HUES6 (cell line): ENCODE data around the gene GAS2L3.
A peak's percentile ranks its signal among the peaks of the same experiment; 100 is the strongest.
"Not testable (repeated sequence)": the region's sequence is repeated elsewhere in the genome, so short reads cannot be mapped to it uniquely, and the experiment has no call there.

Source experiments
- H3K27ac ChIP-seq: 2 replicates; pipeline ENCODE4 v1.7.0; 2013; ENCODE audit warnings: low read depth, mild to moderate bottlenecking, low read length, inconsistent platforms
- H3K27me3 ChIP-seq: 2 replicates; pipeline ENCODE4 v1.6.1; 2013; ENCODE audit warnings: low read length; ENCODE audit not compliant: control insufficient read depth, insufficient read depth
- H3K36me3 ChIP-seq: 2 replicates; pipeline ENCODE4 v1.6.1; 2013; ENCODE audit warnings: low read length; ENCODE audit not compliant: control insufficient read depth, insufficient read depth
- H3K4me1 ChIP-seq: 2 replicates; pipeline ENCODE4 v1.6.1; 2013; ENCODE audit warnings: low read length; ENCODE audit not compliant: control insufficient read depth, insufficient read depth
- H3K4me3 ChIP-seq: 2 replicates; pipeline ENCODE4 v1.5.1; 2013; ENCODE audit warnings: low read depth, low read length
- H3K9ac ChIP-seq: one replicate; pipeline ENCODE4 v1.6.1; 2013; ENCODE audit warnings: mild to moderate bottlenecking, low read length
- H3K9me3 ChIP-seq: 2 replicates; pipeline ENCODE4 v1.6.1; 2013; ENCODE audit warnings: low read depth, low read length; ENCODE audit not compliant: control insufficient read depth, insufficient read depth

Gene GAS2L3

GRCh38 chr12:100574187-100575074 is 947 bp downstream of the GAS2L3 start:
- Histone ChIP-seq H3K9me3 (no peaks in the 10 kb centered on the region), H3K4me1 (no peaks in the 10 kb centered on the region), H3K36me3 (no peaks in the 10 kb centered on the region), H3K27ac (no peak overlapping the region), H3K27me3 (peaks cover 26% of the 10 kb centered on the region), H3K9ac (peak overlapping the region; percentile 70), H3K4me3 (peak overlapping the region; percentile 83)

GRCh38 chr12:100576331-100577036 is 3.0 kb downstream of the GAS2L3 start:
- no peaks in the 10 kb centered on the region for H3K4me1 ChIP-seq
- H3K27ac ChIP-seq: no peak overlapping the region
- no peaks in the 10 kb centered on the region for H3K36me3 ChIP-seq
- H3K4me3 ChIP-seq: no peak overlapping the region
- H3K9me3 ChIP-seq: no peaks in the 10 kb centered on the region
- no peak overlapping the region for H3K9ac ChIP-seq
- H3K27me3 ChIP-seq: peaks cover 21% of the 10 kb centered on the region

GRCh38 chr12:100578923-100579322 is 5.4 kb downstream of the GAS2L3 start:
- no peak overlapping the region for H3K4me3 ChIP-seq
- no peaks in the 10 kb centered on the region for H3K4me1 ChIP-seq
- H3K36me3 ChIP-seq: no peaks in the 10 kb centered on the region
- no peak overlapping the region for H3K27ac ChIP-seq
- peaks cover 9% of the 10 kb centered on the region; the same call in 1 of the 2 replicates for H3K27me3 ChIP-seq
- no peak overlapping the region for H3K9ac ChIP-seq
- H3K9me3 ChIP-seq: peaks cover 7% of the 10 kb centered on the region; the same call in 1 of the 2 replicates

- peaks cover 7% of the 10 kb centered on the region; the same call in 1 of the 2 replicates for H3K9me3 ChIP-seq
- no peaks in the 10 kb centered on the region for H3K4me1 ChIP-seq
- no peak overlapping the region for H3K4me3 ChIP-seq
- H3K9ac ChIP-seq: no peak overlapping the region
- peaks cover 2% of the 10 kb centered on the region; the same call in 1 of the 2 replicates for H3K27me3 ChIP-seq
- H3K36me3 ChIP-seq: no peaks in the 10 kb centered on the region
- H3K27ac ChIP-seq: no peak overlapping the region
Measured at GRCh38 chr12:100579844-100580243, 6.4 kb downstream of the GAS2L3 start.

- Histone ChIP-seq H3K4me1 (no peaks in the 10 kb centered on the region), H3K27me3 (no peaks in the 10 kb centered on the region), H3K9ac (no peak overlapping the region), H3K27ac (no peak overlapping the region), H3K4me3 (no peak overlapping the region), H3K36me3 (no peaks in the 10 kb centered on the region), H3K9me3 (peaks cover 23% of the 10 kb centered on the region)
Measured at GRCh38 chr12:100584256-100584655, 10.8 kb downstream of the GAS2L3 start.

- Histone ChIP-seq H3K4me3 (no peak overlapping the region), H3K27ac (no peak overlapping the region), H3K36me3 (no peaks in the 10 kb centered on the region), H3K9ac (no peak overlapping the region), H3K4me1 (no peaks in the 10 kb centered on the region), H3K9me3 (peaks cover 12% of the 10 kb centered on the region), H3K27me3 (no peaks in the 10 kb centered on the region)
Measured at GRCh38 chr12:100591979-100592378, 18.5 kb downstream of the GAS2L3 start.

GRCh38 chr12:100593490-100593889 is 20.0 kb downstream of the GAS2L3 start:
- peaks cover under 1% of the 10 kb centered on the region; the same call in 1 of the 2 replicates for H3K9me3 ChIP-seq
- no peaks in the 10 kb centered on the region for H3K4me1 ChIP-seq
- no peak overlapping the region for H3K27ac ChIP-seq
- no peaks in the 10 kb centered on the region for H3K27me3 ChIP-seq
- no peak overlapping the region for H3K9ac ChIP-seq
- no peak overlapping the region for H3K4me3 ChIP-seq
- H3K36me3 ChIP-seq: no peaks in the 10 kb centered on the region

- Histone ChIP-seq H3K27ac (no peak overlapping the region), H3K9ac (no peak overlapping the region), H3K4me3 (no peak overlapping the region), H3K36me3 (no peaks in the 10 kb centered on the region), H3K27me3 (no peaks in the 10 kb centered on the region), H3K4me1 (no peaks in the 10 kb centered on the region), H3K9me3 (no peaks in the 10 kb centered on the region)
Measured at GRCh38 chr12:100601626-100602025, 28.1 kb downstream of the GAS2L3 start.

- not testable (repeated sequence) for H3K27ac ChIP-seq, H3K9me3 ChIP-seq, H3K36me3 ChIP-seq, H3K27me3 ChIP-seq, H3K4me1 ChIP-seq, H3K9ac ChIP-seq, H3K4me3 ChIP-seq
Measured at GRCh38 chr12:100602997-100603396, 29.5 kb downstream of the GAS2L3 start.

- Histone ChIP-seq H3K4me3 (no peak overlapping the region), H3K4me1 (no peaks in the 10 kb centered on the region), H3K27ac (no peak overlapping the region), H3K9me3 (no peaks in the 10 kb centered on the region), H3K9ac (no peak overlapping the region), H3K27me3 (no peaks in the 10 kb centered on the region), H3K36me3 (peaks cover 2% of the 10 kb centered on the region; the same call in 1 of the 2 replicates)
Measured at GRCh38 chr12:100608776-100609175, 35.3 kb downstream of the GAS2L3 start.
